IPS-NIHi11 (cell line): ENCODE measurements around the gene GBA2.

Experiments
- DNase-seq: peaks from one replicate; pipeline ENCODE4 v3.0.0; 2012; ENCODE audit warnings: mixed read lengths, low spot score

The GBA2 gene

DNA sequence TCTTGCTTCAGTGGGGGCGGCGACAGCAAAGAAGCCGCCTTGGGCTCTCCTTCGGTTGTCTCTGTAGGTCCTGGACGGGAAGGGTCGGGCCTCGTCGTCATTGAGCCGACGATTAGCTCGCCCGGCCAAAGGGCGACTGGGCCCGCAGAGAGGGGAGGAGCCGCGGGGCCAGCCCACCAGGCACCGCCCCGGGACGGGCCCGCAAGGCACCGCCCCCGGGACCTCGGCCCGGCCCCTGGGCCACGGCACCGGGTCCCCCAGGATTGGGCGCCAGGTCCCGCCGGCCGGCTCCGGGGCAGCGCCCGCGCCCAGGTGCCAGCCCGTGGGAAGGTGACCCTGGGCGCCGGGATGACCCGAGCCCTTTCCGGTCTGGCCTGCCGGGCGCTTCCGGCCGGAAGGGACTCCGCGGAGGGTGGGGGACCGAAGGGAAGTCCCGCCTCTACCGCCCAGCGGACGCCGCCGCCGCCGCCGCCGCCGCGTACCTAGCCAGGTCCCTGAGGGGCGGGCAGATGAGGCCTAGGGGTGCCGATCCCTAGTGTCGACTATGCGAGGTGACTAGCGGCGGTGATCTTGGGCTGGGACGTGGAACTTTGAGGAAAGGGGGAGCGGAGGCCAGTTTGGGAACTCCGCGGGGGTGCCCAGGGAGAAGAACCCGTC lies at the start of gene GBA2, which contains the start of gene RGP1:
Gene GBA2 (minus strand): TSS at position 371 of the 657 bp plus-strand sequence. CDS start 524 bp downstream, outside the sequence.
Gene RGP1 (plus strand): TSS at position 430 of the 657 bp plus-strand sequence. CDS start 469 bp downstream, outside the sequence.
- DNase-seq, result peak; percentile 89

DNA sequence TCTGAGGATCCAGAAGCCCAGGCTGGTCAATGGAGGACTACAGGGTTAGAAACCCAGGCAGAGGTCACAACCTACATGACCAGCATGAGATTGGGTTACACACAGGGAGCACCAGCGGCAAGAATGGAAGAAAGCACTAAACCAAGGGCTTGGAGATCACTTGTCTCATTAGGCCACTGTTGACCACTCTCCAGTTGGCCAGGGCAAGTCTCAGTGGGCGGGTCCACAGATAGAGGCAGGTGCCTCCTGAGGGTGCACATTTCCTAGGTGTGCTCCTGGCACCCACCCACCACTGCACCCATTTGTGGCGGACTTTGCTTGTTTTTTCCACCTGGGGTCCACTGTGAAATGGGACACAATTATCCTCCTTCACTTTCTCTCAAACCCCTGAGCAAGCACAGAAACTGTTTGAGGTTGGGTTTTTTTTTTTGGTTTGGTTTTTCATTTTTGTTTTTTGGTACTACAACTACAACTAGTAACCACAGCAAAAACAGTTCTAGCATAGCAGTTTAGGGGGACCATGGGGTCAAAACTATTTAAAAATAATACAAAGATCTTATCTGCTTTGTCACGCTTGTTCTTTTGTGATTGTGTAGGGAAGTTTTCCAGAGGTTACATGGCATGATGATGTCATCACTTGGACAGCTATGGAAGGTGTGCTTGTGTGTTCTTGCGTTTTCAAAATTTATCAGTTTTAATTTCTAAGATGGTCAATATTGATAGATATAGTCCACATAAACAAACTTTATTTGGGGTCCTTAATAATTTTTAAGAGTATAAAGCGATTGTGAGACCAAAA lies 48.5 kb upstream of the GBA2 start:
- DNase-seq, result no peak

DNA sequence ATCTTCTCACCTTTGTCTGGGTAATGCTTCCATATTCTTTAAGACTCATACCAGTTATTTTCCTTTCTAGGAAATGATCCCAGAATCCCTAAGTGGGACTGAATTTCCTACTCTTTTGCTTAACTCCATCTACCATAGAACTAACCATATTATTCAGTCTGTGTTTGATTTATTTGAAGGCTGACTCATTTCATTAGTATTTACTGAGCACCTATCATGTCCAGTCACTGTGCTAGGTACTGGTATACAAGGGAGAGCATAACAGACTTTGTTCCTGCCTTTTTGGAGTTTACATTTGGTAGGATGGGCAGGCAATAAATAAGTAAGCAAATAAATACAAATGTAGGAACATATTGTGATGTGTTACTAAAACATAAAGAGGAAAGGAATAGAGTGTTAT lies 46.7 kb upstream of the GBA2 start:
- no peak for DNase-seq

DNA sequence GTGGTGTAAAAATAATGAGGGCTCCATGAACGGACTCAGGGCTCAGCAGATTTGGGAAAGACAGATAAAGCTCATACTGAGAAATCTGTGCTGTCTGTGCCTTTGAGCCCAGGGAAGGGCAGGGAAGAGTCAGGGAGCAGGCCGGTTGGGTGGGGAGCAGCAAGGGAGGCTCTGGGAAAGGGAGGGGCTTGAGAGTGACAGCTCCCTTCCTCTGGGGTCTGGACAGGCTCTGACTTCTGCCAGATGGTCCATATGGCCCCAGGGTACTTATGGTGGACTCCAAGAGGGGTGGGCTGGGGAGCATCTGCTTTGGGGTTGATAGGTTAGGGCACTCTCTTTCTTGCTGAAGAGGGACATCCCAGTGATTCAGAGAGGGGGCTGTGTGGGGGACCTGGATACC lies 44.4 kb upstream of the GBA2 start:
- no peak for DNase-seq

DNA sequence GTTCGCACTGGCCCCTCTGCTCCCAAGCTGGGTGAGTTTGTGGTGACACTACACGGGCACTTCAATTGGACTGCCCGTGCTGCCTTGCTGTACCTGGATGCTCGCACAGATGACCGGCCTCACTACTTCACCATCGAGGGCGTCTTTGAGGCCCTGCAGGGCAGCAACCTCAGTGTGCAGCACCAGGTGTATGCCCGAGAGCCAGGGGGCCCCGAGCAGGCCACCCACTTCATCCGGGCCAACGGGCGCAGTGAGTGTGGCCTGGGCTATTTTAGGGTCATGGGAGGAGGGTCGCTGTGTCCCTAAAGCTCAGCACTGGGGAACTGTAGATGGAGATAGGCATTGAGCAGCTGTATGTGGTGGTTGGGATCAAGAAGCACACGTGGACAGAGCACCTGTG lies 43.8 kb upstream of the GBA2 start:
- DNase-seq, result no peak

DNA sequence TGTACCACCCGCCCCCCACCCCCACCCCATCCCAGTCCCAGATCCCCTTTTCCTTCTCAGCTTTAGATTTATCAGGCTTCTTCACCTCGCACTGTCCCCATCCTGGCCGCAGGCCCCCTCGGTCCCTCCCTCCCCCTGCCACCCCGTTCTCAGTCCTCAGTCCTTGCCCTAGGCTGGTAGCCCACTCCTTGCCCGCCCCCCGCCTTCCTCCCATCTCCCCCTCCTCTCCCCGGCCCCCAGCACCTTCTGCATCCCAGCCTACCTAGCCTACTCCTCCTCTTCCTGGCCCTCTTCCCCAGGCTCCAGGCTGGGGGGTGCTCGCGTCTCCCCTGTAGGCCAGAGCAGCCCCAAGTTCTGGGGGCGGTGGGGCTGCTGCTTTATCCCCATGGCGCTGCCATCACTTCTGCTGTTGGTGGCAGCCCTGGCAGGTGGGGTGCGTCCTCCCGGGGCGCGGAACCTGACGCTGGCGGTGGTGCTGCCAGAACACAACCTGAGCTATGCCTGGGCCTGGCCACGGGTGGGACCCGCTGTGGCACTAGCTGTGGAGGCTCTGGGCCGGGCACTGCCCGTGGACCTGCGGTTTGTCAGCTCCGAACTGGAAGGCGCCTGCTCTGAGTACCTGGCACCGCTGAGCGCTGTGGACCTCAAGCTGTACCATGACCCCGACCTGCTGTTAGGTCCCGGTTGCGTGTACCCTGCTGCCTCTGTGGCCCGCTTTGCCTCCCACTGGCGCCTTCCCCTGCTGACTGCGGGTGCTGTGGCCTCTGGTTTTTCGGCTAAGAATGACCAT lies 43.2 kb upstream of the GBA2 start:
- no peak for DNase-seq

DNA sequence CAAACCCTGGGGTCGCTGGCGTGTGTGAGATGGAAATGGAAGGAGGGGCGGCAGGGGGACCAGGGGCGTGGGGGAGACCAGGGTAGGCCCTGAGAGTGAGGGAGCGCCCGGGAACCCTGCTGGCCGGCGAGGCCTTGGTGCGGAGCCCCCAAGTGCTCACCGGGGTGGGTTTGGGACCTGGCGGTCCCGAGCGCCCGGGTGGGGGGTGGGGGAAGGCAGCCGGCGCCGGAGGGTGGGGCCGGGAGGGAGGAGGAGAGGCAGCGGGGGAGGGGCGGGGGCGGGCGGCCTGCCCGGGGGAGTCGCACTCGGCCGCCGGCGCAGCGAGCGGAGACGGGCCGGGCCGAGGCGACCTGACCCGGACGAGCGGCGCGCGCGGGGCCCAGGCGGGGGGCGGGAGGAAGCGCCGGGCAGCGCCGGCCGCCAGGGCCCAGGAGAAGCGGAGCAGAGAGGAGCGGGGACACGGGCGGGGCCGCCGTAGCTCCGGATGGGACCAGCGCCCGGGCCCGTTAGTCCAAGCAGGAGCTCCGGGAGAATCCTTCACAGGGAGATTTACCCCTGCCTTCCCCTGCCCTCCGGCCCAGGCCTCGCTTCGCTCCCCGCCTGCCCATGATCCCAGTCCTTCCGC lies 42.4 kb upstream of the GBA2 start, which contains the start of gene NPR2:
Gene NPR2 (plus strand): TSS at position 295 of the 625 bp plus-strand sequence. CDS start 818 bp downstream, outside the sequence.
- DNase-seq, result peak; percentile 76

DNA sequence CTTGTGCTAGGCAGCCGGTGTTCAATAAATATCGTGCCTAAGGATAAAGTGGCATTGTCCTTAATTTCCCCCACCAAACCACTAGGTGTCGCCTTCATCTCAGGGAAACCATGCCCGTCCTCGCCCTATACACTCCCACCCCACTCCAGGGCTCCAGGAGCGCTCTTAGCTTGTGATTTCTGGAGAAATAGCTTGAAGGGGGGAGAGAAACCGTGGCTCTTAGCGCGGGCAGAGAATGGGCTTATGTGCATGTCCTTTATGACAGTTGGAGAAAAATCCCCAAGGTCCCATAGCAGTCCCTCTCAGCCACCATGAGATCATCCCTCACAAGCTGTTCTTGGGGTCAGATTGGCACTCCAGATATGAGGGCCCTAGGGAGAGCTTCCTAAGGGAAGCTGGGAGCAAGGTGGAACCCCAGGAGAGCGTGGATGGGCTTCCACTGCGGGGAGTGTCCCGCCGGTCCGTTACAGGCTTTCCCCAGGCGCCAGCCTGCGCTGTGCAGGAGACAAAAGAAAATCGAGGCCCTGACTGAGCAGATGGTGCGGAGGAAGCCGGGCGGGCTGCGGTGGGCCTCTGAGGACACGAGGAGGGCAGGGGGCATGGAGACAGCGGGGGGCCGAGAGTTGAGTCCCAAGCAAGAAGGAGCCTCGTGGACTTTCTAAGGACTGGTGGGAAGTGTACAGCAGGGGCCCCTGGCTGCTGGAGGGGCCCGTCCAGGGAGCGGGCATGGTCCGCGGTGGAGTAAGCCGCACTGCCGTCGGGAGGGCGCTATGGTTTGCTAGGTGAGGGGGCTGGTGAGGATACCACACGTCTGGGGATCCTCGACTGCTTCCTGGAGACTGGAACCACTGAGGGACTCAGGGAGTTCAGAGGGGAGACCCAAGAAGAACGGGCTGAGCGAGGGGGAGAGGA lies 41.6 kb upstream of the GBA2 start:
- peak; percentile 88 for DNase-seq

- DNase-seq, result no peak
Measured at GRCh38 chr9:35790025-35790384, 41.0 kb upstream of the GBA2 start.

DNA sequence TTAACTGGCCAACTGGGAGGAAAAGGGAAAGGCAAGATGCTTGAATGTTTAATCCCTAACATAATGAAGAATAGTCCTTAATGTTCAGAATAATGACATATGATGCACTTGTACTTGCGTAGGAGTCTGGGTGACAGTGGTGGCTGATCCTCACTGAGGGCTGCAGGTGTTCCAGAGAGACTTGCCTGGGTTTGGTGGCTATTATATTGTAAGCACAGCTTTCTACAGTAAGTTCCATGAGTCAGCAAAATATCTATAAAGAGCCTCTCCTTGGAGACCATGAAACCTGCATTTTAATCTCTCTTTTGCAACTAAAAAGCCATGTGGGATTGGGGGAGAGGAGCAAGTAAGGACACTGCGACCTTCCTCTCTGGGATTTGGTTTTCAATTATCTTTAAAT lies 40.5 kb upstream of the GBA2 start:
- DNase-seq, result no peak

DNA sequence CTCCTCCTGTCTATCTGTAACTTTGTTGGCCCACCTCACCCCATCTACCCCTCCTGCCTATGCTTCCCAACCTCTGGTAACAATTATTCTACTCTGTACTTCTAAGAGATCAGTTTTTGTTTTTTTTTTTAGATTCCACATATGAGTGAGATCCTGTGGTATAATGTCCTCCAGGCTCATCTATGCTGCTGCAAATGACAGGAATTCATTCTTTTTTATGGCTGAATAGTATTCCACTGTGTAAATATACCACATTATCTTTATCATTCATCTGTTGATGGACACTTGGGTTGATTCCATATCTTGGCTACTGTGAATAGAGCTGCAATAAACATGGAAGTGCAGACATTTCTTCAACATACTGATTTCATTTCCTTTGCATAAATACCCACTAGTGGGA lies 34.4 kb upstream of the GBA2 start:
- no peak for DNase-seq

GRCh38 chr9:35781066-35781465 lies 32.0 kb upstream of the GBA2 start:
- no peak for DNase-seq

- DNase-seq, result no peak
Measured at GRCh38 chr9:35778496-35778895, 29.5 kb upstream of the GBA2 start.

GRCh38 chr9:35776018-35776417 lies 27.0 kb upstream of the GBA2 start:
- peak; percentile 28 for DNase-seq

GRCh38 chr9:35774907-35775635 lies 26.0 kb upstream of the GBA2 start:
- peak; percentile 25 for DNase-seq

GRCh38 chr9:35771943-35772342 lies 22.9 kb upstream of the GBA2 start:
- no peak for DNase-seq

DNA sequence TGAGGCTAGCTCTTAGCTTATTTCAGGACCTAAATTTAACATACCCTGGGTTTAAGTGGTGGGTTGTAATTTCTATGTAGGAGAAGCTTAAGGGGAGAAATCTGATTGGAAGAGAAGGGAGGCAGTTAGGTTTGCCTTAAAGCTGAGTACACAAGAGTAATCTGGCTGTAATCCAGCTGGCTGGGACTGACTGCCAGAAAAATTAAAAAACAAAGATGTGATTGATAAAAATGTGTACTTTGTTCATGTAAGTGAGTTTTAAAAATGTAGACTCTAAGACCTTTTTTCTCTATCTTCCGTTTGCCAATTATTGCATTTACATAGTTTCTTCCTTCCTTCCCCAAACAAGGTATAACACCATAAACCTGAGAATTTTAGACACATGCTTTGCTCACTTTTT lies 22.5 kb upstream of the GBA2 start:
- no peak for DNase-seq

DNA sequence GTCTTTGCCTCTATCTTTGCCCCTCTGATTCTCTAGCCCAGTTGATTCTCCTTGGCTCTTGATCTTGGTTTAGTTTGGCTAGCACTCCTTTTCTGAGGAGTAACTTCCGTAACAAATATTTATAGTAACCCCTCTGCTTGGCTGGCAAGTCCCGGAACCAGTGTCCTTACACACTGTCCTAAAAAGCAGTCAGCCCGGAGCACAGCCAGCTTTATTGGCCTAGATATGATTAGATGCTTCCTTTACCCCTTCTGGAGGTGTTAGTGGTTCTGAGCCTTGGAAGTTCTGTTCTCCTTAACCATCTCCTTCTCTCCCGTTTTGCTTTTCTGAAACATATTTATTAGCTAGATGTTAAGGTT lies 22.0 kb upstream of the GBA2 start:
- DNase-seq, result no peak

GRCh38 chr9:35769763-35770162 lies 20.7 kb upstream of the GBA2 start:
- DNase-seq, result no peak

DNA sequence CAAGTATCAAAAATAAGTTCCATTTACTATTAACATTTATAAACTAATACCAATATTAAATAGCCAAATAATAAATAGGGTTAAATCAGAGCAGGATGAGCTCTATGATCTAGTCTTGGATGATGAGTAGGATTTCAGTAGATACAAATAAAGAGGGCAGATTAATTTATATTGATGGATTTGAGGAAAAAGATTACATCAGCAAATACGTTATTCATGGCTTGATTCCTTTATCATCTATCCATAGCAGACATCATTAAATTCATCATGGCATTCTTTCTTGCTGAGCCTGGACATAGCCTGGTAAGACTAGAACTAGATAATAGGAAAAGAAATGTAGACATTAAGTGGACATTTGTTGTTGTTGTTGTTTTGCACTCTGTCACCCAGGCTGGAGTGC lies 18.4 kb upstream of the GBA2 start:
- no peak for DNase-seq
